PC-9 (cell line): ENCODE results near the gene OSBPL3. TPM values are rescaled to one million over a fixed set of nuclear protein-coding genes. Genes with fewer than 3 reads are reported as not detected.

Experiments used
- BruUV-seq: library from RNA; stranded (reverse); fragments of 400-500 nt; replicated peaks from 2 replicates; lab custom pipeline; 2021; lab: Mats Ljungman, UMichigan
- CTCF ChIA-PET: fragments of 300-600 bp; sonication (Branson Sonifier 250); formaldehyde crosslinking; loops from one replicate; lab custom pipeline; 2022; ENCODE audit warnings: antibody characterized with exemption; lab: Charles Lee
- POLR2A ChIA-PET: fragments of 300-600 bp; sonication (Branson Sonifier 250); formaldehyde crosslinking; loops from one replicate; lab custom pipeline; 2022; ENCODE audit warnings: antibody characterized with exemption; ENCODE audit not compliant: unreplicated experiment; lab: Charles Lee
- DNase-seq, 2 experiments: peaks; one replicate each; pipeline versions ENCODE4 v3.0.0 to v3.0.0-alpha.2; 2015 to 2022; ENCODE audit warnings: mixed read lengths in 1 of 2
- H2AFZ ChIP-seq: fragments of 200-600 bp; sonication (generic); 2 replicates; pipeline ENCODE4 v1.8.1; 2017; ENCODE audit warnings: antibody characterized with exemption
- H3F3A ChIP-seq: fragments of 200-600 bp; sonication (generic); 2 replicates; pipeline ENCODE4 v1.8.1; 2017; ENCODE audit warnings: antibody characterized with exemption, mild to moderate bottlenecking, low read depth; ENCODE audit not compliant: insufficient read depth
- H3K27ac ChIP-seq: fragments of 200-600 bp; sonication (generic); 2 replicates; pipeline ENCODE4 v1.6.1; 2016; ENCODE audit warnings: mixed run types
- H3K27me3 ChIP-seq: fragments of 200-600 bp; sonication (generic); 2 replicates; pipeline ENCODE4 v1.6.1; 2016; ENCODE audit warnings: low read depth, mixed run types; ENCODE audit not compliant: insufficient read depth
- H3K36me3 ChIP-seq: fragments of 200-600 bp; sonication (generic); 2 replicates; pipeline ENCODE4 v1.6.1; 2016; ENCODE audit warnings: low read depth, mixed run types
- H3K4me1 ChIP-seq: fragments of 200-600 bp; sonication (generic); replicated peaks from 2 replicates; pipeline ENCODE4 v1.6.1; 2016; ENCODE audit warnings: mixed run types; ENCODE audit not compliant: insufficient read depth
- H3K4me2 ChIP-seq: fragments of 200-600 bp; sonication (generic); 2 replicates; pipeline ENCODE4 v1.6.1; 2017; ENCODE audit warnings: mixed run types
- H3K4me3 ChIP-seq: fragments of 200-600 bp; sonication (generic); 2 replicates; pipeline ENCODE4 v1.6.1; 2016; ENCODE audit warnings: mixed run types
- H3K79me2 ChIP-seq: fragments of 200-600 bp; sonication (generic); 2 replicates; pipeline ENCODE4 v1.6.1; 2017; ENCODE audit warnings: low read depth, mixed run types
- H3K9me2 ChIP-seq: fragments of 200-600 bp; sonication (generic); 2 replicates; pipeline ENCODE4 v1.8.1; 2017; ENCODE audit warnings: mild to moderate bottlenecking; ENCODE audit not compliant: insufficient read depth
- H3K9me3 ChIP-seq: fragments of 200-600 bp; sonication (generic); 2 replicates; pipeline ENCODE4 v1.8.1; 2016; ENCODE audit warnings: low read depth; ENCODE audit not compliant: insufficient read depth
- H4K20me1 ChIP-seq: fragments of 200-600 bp; sonication (generic); 2 replicates; pipeline ENCODE4 v1.8.1; 2017; ENCODE audit not compliant: insufficient read depth
- EZH2 ChIP-seq: fragments of 200-600 bp; sonication (generic); IDR thresholded peaks from 2 replicates; pipeline ENCODE4 v1.8.0; 2017; ENCODE audit warnings: antibody characterized with exemption, low read depth
- intact Hi-C: fragments of 100-400 bp; cut with micrococcal nuclease; formaldehyde crosslinking; loops from one replicate; pipeline ENCODE4 v1.10.0; 2022; ENCODE audit not compliant: unreplicated experiment
- total RNA-seq: library from RNA; stranded (reverse); gene quantifications from 2 replicates; pipeline ENCODE4 v1.2.3, GENCODE V29; 2021
- TF ChIP-seq, protein P1 (sequence below): fragments of 200-600 bp; sonication (generic); conservative IDR thresholded peaks from 2 replicates; pipeline ENCODE4 v1.6.1; 2017; ENCODE audit warnings: mixed run types, antibody characterized with exemption, mild to moderate bottlenecking, moderate library complexity

Gene OSBPL3
- total RNA-seq, 1 experiment from 2014 or later, result 87.6 TPM

DNA sequence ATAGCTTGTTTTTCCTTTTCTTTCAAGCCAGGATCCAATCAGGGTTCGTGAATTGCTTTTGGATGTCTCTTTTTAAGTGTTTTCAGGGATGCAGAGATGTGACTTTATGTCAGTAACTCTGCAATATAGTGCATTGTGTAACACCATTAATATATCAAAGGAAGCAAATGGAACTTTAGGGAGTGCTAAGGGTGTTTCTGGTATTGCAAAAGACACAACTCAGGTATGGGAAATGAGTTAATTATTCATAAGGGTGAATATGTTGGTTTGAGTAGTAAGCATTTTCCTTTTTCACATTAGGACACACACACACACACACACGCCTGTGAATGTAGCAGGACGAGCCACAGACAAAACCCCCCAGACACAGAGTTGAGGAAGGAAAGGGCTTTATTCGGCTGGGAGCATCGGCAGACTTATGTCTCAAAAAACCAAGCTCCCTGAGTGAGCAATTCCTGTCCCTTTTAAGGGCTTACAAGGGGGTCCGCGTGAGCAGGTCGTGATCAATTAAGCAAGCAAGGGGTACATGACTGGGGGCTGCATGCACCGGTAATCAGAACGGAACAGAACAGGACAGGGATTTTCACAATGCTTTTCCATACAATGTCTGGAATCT, 190.9 kb downstream of the OSBPL3 start:
- CTCF ChIA-PET, result no interaction called here
- no peaks in the 10 kb centered on the region for H4K20me1 ChIP-seq
- DNase-seq, result no peak

DNA sequence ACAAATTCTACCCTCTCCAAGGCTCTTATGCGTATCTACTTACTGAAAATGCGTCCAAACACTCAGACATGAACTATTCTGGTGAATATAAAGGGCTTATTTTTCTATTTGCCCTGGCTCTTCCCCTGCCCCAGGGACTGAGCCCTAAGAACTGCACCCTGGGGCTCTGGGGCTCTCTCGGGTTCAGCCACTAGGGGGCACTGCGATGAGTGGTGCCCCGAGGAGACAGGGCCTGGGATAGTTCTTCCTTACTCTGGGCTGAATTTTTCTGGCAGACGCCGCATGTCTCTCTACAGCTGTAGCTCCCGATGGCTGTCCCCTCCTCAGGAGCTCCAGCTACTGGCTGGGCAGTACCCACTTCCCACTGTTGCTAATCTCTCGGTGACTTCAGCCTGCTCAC, 191.9 kb downstream of the OSBPL3 start:
- Histone ChIP-seq H3K4me3 (no peak overlapping the region), H3K36me3 (no peaks in the 10 kb centered on the region), H3K27me3 (no peaks in the 10 kb centered on the region), H3K9me3 (peaks cover 4% of the 10 kb centered on the region; the same call in 1 of the 2 replicates), H3K9me2 (no peaks in the 10 kb centered on the region), H4K20me1 (no peaks in the 10 kb centered on the region), H3K27ac (no peak overlapping the region), H2AFZ (no peak overlapping the region), H3K79me2 (no peaks in the 10 kb centered on the region), H3K4me2 (no peak overlapping the region), H3K4me1 (peaks cover 18% of the 10 kb centered on the region), H3F3A (peaks cover 25% of the 10 kb centered on the region)
- no peak for TF ChIP-seq EZH2
- TF ChIP-seq, protein P1, sequence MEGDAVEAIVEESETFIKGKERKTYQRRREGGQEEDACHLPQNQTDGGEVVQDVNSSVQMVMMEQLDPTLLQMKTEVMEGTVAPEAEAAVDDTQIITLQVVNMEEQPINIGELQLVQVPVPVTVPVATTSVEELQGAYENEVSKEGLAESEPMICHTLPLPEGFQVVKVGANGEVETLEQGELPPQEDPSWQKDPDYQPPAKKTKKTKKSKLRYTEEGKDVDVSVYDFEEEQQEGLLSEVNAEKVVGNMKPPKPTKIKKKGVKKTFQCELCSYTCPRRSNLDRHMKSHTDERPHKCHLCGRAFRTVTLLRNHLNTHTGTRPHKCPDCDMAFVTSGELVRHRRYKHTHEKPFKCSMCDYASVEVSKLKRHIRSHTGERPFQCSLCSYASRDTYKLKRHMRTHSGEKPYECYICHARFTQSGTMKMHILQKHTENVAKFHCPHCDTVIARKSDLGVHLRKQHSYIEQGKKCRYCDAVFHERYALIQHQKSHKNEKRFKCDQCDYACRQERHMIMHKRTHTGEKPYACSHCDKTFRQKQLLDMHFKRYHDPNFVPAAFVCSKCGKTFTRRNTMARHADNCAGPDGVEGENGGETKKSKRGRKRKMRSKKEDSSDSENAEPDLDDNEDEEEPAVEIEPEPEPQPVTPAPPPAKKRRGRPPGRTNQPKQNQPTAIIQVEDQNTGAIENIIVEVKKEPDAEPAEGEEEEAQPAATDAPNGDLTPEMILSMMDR, result peak; percentile 73
- POLR2A ChIA-PET, result no interaction called here
- CTCF ChIA-PET, result no interaction called here
- no peak for DNase-seq
- intact Hi-C loops, result no loop called here
- BruUV-seq, result no TSS peak

More for the DNA sequence above, 190.9 kb downstream of the OSBPL3 start:
- Histone ChIP-seq H3K27ac (no peak overlapping the region), H3K27me3 (no peaks in the 10 kb centered on the region), H3K79me2 (no peaks in the 10 kb centered on the region), H3K36me3 (no peaks in the 10 kb centered on the region), H3F3A (peaks cover 25% of the 10 kb centered on the region), H3K4me3 (no peak overlapping the region), H3K9me3 (no peaks in the 10 kb centered on the region; the same call in 1 of the 2 replicates), H3K4me1 (peaks cover 18% of the 10 kb centered on the region), H3K9me2 (no peaks in the 10 kb centered on the region), H2AFZ (no peak overlapping the region), H3K4me2 (no peak overlapping the region)
- no TSS peak for BruUV-seq
- POLR2A ChIA-PET, result no interaction called here
- TF ChIP-seq, protein P1, result no peak
- TF ChIP-seq EZH2, result no peak
- intact Hi-C loops, result no loop called here

DNA sequence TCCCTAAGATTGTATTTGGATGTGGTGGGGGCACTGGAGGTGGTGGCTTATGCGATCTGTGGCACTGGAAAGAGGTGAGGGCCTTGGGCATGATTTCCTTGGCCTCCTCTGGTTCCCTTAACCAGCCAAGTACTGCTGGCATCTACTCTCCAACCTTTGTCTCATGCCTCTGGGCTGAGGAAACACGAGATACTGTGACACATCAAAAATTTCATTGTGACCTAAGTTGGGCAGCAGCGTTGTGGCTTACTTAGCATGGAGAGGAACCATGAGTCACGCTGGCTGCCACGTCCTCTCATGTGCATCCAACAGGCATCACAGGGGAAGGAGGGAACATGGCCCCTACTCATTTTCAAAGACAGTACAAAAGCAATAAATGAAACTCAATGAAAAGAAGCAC, 193.0 kb downstream of the OSBPL3 start:
- BruUV-seq, result no TSS peak
- intact Hi-C loops, result no loop called here
- H3K27ac ChIP-seq, result peak overlapping the region; percentile 78

More for the DNA sequence above, 193.0 kb downstream of the OSBPL3 start:
- H3K4me3 ChIP-seq, result no peak overlapping the region
- peak overlapping the region; percentile 25 for H3K4me2 ChIP-seq
- no peaks in the 10 kb centered on the region for H3K27me3 ChIP-seq
- peak overlapping the region; percentile 52; the same call in 1 of the 2 replicates for H2AFZ ChIP-seq
- no peaks in the 10 kb centered on the region for H3K79me2 ChIP-seq
- POLR2A ChIA-PET, result no interaction called here
- DNase-seq, result peak; percentile 75 to 99
- TF ChIP-seq, protein P1, result no peak
- TF ChIP-seq EZH2, result no peak
- H3F3A ChIP-seq, result peaks cover 25% of the 10 kb centered on the region
- no peaks in the 10 kb centered on the region for H3K36me3 ChIP-seq
- H3K9me3 ChIP-seq, result peaks cover 10% of the 10 kb centered on the region; the same call in 1 of the 2 replicates
- CTCF ChIA-PET, result no interaction called here
- H4K20me1 ChIP-seq, result no peaks in the 10 kb centered on the region
- H3K4me1 ChIP-seq, result peaks cover 18% of the 10 kb centered on the region
- no peaks in the 10 kb centered on the region for H3K9me2 ChIP-seq
